ENCODE measurements around the gene KXD1.
A peak's percentile ranks its signal among the peaks of the same experiment; 100 is the strongest.

The KXD1 gene

GRCh38 chr19:18603255-18603957 lies 45.7 kb downstream of the KXD1 start:
- DNase-seq: peak in 1 of 2 donors; percentile 11

GRCh38 chr19:18603958-18604819 lies 46.5 kb downstream of the KXD1 start:
- no peak for DNase-seq

- no peak for DNase-seq
Observed at GRCh38 chr19:18604820-18605159, 47.1 kb downstream of the KXD1 start.

GRCh38 chr19:18605196-18605545 lies 47.5 kb downstream of the KXD1 start:
- no peak for DNase-seq

GRCh38 chr19:18605546-18606280 lies 48.0 kb downstream of the KXD1 start:
- no peak for DNase-seq

GRCh38 chr19:18606281-18607225 lies 48.9 kb downstream of the KXD1 start, which contains the start of gene CRLF1:
Gene CRLF1 (minus strand): TSS chr19:18606799. CDS start chr19:18606656, 143 bp downstream.
- no peak for DNase-seq

- DNase-seq: no peak
Observed at GRCh38 chr19:18607226-18608101, 49.8 kb downstream of the KXD1 start.

- DNase-seq: no peak
Observed at GRCh38 chr19:18608102-18608804, 50.6 kb downstream of the KXD1 start.

- DNase-seq: no peak
Observed at GRCh38 chr19:18608805-18609716, 51.4 kb downstream of the KXD1 start.

- no peak for DNase-seq
Observed at GRCh38 chr19:18609717-18610051, 52.0 kb downstream of the KXD1 start.

- DNase-seq: no peak
Observed at GRCh38 chr19:18610245-18610555, 52.5 kb downstream of the KXD1 start.

GRCh38 chr19:18610556-18611326 lies 53.1 kb downstream of the KXD1 start:
- no peak for DNase-seq

- DNase-seq: no peak
Observed at GRCh38 chr19:18611327-18612050, 53.8 kb downstream of the KXD1 start.

GRCh38 chr19:18612051-18612771 lies 54.5 kb downstream of the KXD1 start:
- no peak for DNase-seq

GRCh38 chr19:18612772-18613588 lies 55.3 kb downstream of the KXD1 start, which contains the start of gene TMEM59L:
Gene TMEM59L (plus strand): TSS chr19:18612870. CDS start chr19:18612959, 89 bp downstream.
- no peak for DNase-seq

GRCh38 chr19:18613589-18614234 lies 56.0 kb downstream of the KXD1 start:
- no peak for DNase-seq

Measured in inflammatory macrophage (primary cell).